Naive thymus-derived CD8-positive, alpha-beta T cell (primary cell): ENCODE results near the gene ADAMTS5. TPM values are rescaled to one million over a fixed set of nuclear protein-coding genes. Genes with fewer than 3 reads are reported as not detected.

ENCODE experiments used
- ATAC-seq, 2 donors: fragments of 150-1000 bp; cut with Tn5 transposase in 1 of 2; sonication (Bioruptor Pico), chemical (Tn5 transposase) in 1 of 2; 1 replicate in 1 of 2; 2 replicates in 1 of 2; pipeline ENCODE4 v1.10.0; 2021; ENCODE audit warnings: mild to moderate bottlenecking in 2 of 2, moderate library complexity in 2 of 2
- POLR2A ChIA-PET: fragments of 350-600 bp; sonication (Branson Sonifier 250); formaldehyde crosslinking; loops from one replicate; lab custom pipeline; 2021; ENCODE audit warnings: antibody characterized with exemption; lab: Charles Lee
- DNase-seq, 10 donors: peaks; one replicate each; pipeline versions ENCODE4 v3.0.0 to v3.0.0-alpha.2; 2020 to 2022
- H3K27ac Mint-ChIP-seq, 10 donors: one replicate each; pipeline ENCODE4 v1.8.0; 2020 to 2022; ENCODE audit warnings: mild to moderate bottlenecking in 10 of 10, mixed read lengths in 10 of 10, moderate library complexity in 4 of 10, inconsistent platforms in 1 of 10
- H3K27me3 Mint-ChIP-seq, 5 donors: one replicate each; pipeline ENCODE4 v1.8.0; 2021 to 2022; ENCODE audit warnings: mixed read lengths in 5 of 5
- H3K36me3 Mint-ChIP-seq, 3 donors: one replicate each; pipeline ENCODE4 v1.8.0; 2020 to 2022; ENCODE audit warnings: mixed read lengths in 3 of 3, mild to moderate bottlenecking in 2 of 3, inconsistent platforms in 1 of 3
- H3K4me1 Mint-ChIP-seq, 4 donors: one replicate each; pipeline ENCODE4 v1.8.0; 2021 to 2022; ENCODE audit warnings: mixed read lengths in 4 of 4
- H3K4me3 Mint-ChIP-seq, 10 donors: one replicate each; pipeline ENCODE4 v1.8.0; 2020 to 2022; ENCODE audit warnings: mild to moderate bottlenecking in 10 of 10, mixed read lengths in 10 of 10, moderate library complexity in 6 of 10, inconsistent platforms in 1 of 10
- H3K9me3 Mint-ChIP-seq, 9 donors: one replicate each; pipeline ENCODE4 v1.8.0; 2020 to 2022; ENCODE audit warnings: mixed read lengths in 9 of 9, mild to moderate bottlenecking in 3 of 9, inconsistent platforms in 1 of 9, moderate library complexity in 1 of 9
- polyA plus RNA-seq, 3 donors: library from polyadenylated mRNA; unstranded; fragments of 300-500 nt; fragmentation: Illumina TruSeq; gene quantifications; one replicate each; pipeline ENCODE4 v1.2.3, GENCODE V29; 2021
- total RNA-seq, 8 experiments: library from RNA in 2 of 8; stranded (reverse) in 2 of 8; gene quantifications; one replicate each; pipeline ENCODE4 v1.2.3 and lab custom pipeline; 2021 to 2026

ADAMTS5 gene
- total and polyA plus RNA-seq, 5 experiments from 2014 or later: not detected

- H3K9me3 Mint-ChIP-seq: peaks cover 0 to 1% (median 0%) of the 10 kb centered on the region in 9 donors
- ATAC-seq (no peak), DNase-seq (no peak)
- POLR2A ChIA-PET: no interaction called here
- peaks cover 0 to 2% (median 0%) of the 10 kb centered on the region in 3 donors for H3K36me3 Mint-ChIP-seq
- peak overlapping the region in 1 of 10 donors; percentile 33 for H3K27ac Mint-ChIP-seq
- H3K27me3 Mint-ChIP-seq: peaks cover 15 to 61% (median 37%) of the 10 kb centered on the region in 5 donors
- peaks cover 0 to 5% (median 1%) of the 10 kb centered on the region in 4 donors for H3K4me1 Mint-ChIP-seq
- H3K4me3 Mint-ChIP-seq: no peak overlapping the region
Observed at GRCh38 chr21:26964170-26964778, 2.6 kb downstream of the ADAMTS5 start.

DNA sequence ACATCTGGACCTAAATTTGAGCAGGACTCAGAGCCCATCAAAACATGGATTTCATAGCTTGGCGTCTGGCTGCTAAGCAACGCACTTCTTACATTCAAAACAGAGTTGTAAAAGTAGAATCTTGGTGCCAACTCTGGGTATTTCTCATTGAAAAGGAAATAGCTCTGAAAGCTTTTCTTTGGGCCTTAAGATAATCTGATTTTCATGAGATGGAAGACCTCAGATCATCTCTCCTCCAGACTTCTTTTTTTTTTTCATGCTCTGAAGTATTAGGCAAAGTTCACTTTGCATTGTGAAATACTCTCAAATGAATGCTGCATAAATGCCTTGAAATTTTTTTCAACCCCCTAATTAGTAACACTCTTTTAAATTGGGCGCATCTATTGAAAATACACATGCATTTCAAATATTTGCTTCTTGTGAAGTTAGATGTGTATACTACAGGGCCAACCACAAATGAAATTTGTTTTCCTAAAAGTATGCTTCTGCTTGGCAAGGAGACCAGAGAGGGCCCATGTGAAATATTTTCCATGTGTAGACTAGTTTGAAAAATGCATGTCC lies 4.2 kb downstream of the ADAMTS5 start:
- H3K4me3 Mint-ChIP-seq: no peak overlapping the region
- POLR2A ChIA-PET: no interaction called here
- H3K4me1 Mint-ChIP-seq: peaks cover 0 to 5% (median 1%) of the 10 kb centered on the region in 4 donors
- no peak overlapping the region for H3K27ac Mint-ChIP-seq
- DNase-seq (no peak), ATAC-seq (no peak)
- peaks cover 0 to 1% (median 0%) of the 10 kb centered on the region in 3 donors for H3K36me3 Mint-ChIP-seq
- peaks cover 0 to 1% (median 0%) of the 10 kb centered on the region in 9 donors for H3K9me3 Mint-ChIP-seq
- H3K27me3 Mint-ChIP-seq: peaks cover 14 to 50% (median 30%) of the 10 kb centered on the region in 5 donors

DNA sequence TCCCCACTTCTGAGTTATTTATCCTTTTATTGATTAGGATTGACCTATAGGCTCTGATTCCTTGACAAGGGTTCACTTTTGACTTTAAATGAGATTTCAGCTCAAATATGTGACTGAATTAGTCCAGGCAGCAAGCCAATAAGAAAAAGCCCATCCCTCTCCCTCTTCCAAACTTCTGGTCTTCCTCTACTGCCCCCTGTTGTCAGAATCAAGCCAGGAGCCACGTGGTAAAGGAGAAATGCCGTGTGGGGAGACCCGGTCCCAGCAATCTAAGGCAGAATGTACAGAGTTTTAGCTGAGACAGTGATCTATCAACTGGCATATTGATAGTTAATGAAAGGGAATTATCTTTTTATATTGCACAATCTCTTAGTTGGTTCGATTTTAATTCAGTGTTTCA lies 5.2 kb downstream of the ADAMTS5 start:
- DNase-seq (no peak), ATAC-seq (no peak)
- Mint-ChIP-seq H3K27me3 (peaks cover 12 to 43% (median 25%) of the 10 kb centered on the region in 5 donors), H3K27ac (no peak overlapping the region), H3K4me1 (peaks cover 0 to 3% (median 0%) of the 10 kb centered on the region in 4 donors), H3K36me3 (no peaks in the 10 kb centered on the region), H3K4me3 (no peak overlapping the region), H3K9me3 (peaks cover 0 to 4% (median 0%) of the 10 kb centered on the region in 9 donors)
- POLR2A ChIA-PET: no interaction called here

GRCh38 chr21:26958788-26959187 lies 8.1 kb downstream of the ADAMTS5 start:
- Mint-ChIP-seq H3K4me3 (no peak overlapping the region), H3K9me3 (peaks cover 0 to 4% (median 0%) of the 10 kb centered on the region in 9 donors), H3K27me3 (peaks cover under 1 to 23% (median 9%) of the 10 kb centered on the region in 5 donors), H3K4me1 (no peaks in the 10 kb centered on the region), H3K27ac (no peak overlapping the region), H3K36me3 (no peaks in the 10 kb centered on the region)
- POLR2A ChIA-PET: no interaction called here
- no peak for ATAC-seq
- no peak for DNase-seq

- Mint-ChIP-seq H3K9me3 (peaks cover 0 to 4% (median 0%) of the 10 kb centered on the region in 9 donors), H3K27me3 (peaks cover 1 to 21% (median 6%) of the 10 kb centered on the region in 5 donors), H3K4me1 (no peaks in the 10 kb centered on the region), H3K27ac (no peak overlapping the region), H3K4me3 (no peak overlapping the region), H3K36me3 (no peaks in the 10 kb centered on the region)
- POLR2A ChIA-PET: no interaction called here
- ATAC-seq: no peak
- DNase-seq: no peak
Observed at GRCh38 chr21:26956813-26957212, 10.1 kb downstream of the ADAMTS5 start.

DNA sequence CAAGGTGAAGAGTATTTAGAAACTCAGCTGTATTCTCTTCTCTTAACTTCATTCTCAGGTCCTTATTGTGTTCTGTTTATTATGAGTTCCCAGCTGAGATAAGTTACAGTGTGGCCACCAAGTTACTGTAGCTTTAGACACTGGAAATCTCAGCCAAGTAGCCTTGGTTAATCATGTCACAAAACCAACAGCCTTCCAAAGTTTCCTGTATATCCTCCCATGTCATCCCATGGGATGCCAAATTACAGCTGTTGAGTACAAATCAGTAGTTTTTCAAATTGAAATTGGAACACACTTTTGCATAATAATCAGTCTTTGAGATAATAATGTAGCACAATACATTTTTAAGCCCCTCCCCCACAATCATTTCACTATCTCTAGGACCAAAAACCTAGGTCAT lies 10.7 kb downstream of the ADAMTS5 start:
- Mint-ChIP-seq H3K36me3 (no peaks in the 10 kb centered on the region), H3K9me3 (peaks cover 0 to 4% (median 0%) of the 10 kb centered on the region in 9 donors), H3K4me1 (no peaks in the 10 kb centered on the region), H3K4me3 (no peak overlapping the region), H3K27me3 (peaks cover 0 to 16% (median 4%) of the 10 kb centered on the region in 5 donors), H3K27ac (no peak overlapping the region)
- POLR2A ChIA-PET: no interaction called here
- DNase-seq (no peak), ATAC-seq (no peak)

DNA sequence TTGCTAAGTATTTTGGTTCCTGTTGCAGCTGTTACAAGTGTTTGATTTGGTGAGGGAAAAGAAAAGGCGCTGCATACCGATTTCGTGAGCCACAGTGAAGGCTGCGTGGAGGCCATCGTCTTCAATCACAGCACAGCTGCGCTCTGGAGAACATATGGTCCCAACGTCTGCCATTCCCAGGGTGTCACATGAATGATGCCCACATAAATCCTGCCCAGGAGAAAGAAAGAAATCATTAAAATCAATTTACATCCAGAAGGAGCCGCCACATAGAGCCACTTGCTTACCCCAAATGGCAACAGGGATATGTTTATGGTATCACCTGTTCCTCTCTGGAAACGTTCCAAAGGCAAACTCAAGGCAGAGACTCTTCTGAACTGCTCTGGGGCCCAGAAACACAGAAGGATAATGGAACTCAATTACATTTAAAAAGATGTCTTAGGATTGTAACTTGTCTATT lies 12.2 kb downstream of the ADAMTS5 start:
- ATAC-seq: no peak

GRCh38 chr21:26952374-26953066 lies 14.4 kb downstream of the ADAMTS5 start:
- POLR2A ChIA-PET: no interaction called here
- Mint-ChIP-seq H3K27me3 (peaks cover 1 to 10% (median 6%) of the 10 kb centered on the region in 5 donors), H3K27ac (no peak overlapping the region), H3K4me1 (no peaks in the 10 kb centered on the region), H3K9me3 (peaks cover 0 to 4% (median 0%) of the 10 kb centered on the region in 9 donors), H3K4me3 (no peak overlapping the region), H3K36me3 (no peaks in the 10 kb centered on the region)
- no peak for DNase-seq
- ATAC-seq: no peak

More for the DNA sequence above, 12.2 kb downstream of the ADAMTS5 start:
- H3K4me1 Mint-ChIP-seq: no peaks in the 10 kb centered on the region
- POLR2A ChIA-PET: no interaction called here
- H3K4me3 Mint-ChIP-seq: no peak overlapping the region
- H3K9me3 Mint-ChIP-seq: peaks cover 0 to 4% (median 0%) of the 10 kb centered on the region in 9 donors
- no peaks in the 10 kb centered on the region for H3K36me3 Mint-ChIP-seq
- DNase-seq: no peak
- H3K27ac Mint-ChIP-seq: no peak overlapping the region
- H3K27me3 Mint-ChIP-seq: peaks cover 0 to 16% (median 6%) of the 10 kb centered on the region in 5 donors

DNA sequence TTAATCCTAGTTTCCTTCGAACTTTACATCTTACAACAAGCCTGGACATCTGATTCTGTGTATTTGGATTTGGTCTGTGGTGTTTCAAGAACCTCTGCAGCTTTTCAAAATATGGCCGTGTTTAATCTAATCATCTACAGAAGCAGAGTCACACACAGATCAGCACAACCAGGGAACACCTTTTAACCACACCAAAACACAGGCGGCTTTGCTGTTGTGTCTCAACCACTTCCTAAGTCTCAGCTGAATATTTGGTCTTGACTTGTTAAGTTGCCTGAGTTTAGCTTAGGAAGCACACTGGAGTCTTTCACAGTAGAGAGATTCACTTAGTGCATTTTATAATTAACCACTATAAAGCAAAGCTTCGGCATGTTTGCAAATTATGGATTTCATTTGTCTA lies 17.1 kb downstream of the ADAMTS5 start:
- ATAC-seq: no peak
- Mint-ChIP-seq H3K27ac (no peak overlapping the region), H3K27me3 (peaks cover 2 to 25% (median 6%) of the 10 kb centered on the region in 5 donors), H3K4me3 (no peak overlapping the region), H3K4me1 (no peaks in the 10 kb centered on the region), H3K36me3 (no peaks in the 10 kb centered on the region), H3K9me3 (no peaks in the 10 kb centered on the region)
- DNase-seq: no peak
- POLR2A ChIA-PET: no interaction called here

GRCh38 chr21:26948194-26948593 lies 18.7 kb downstream of the ADAMTS5 start:
- Mint-ChIP-seq H3K4me3 (no peak overlapping the region), H3K9me3 (peaks cover 0 to 3% (median 0%) of the 10 kb centered on the region in 9 donors), H3K27me3 (peaks cover 2 to 25% (median 2%) of the 10 kb centered on the region in 5 donors), H3K4me1 (no peaks in the 10 kb centered on the region), H3K36me3 (no peaks in the 10 kb centered on the region), H3K27ac (no peak overlapping the region)
- POLR2A ChIA-PET: no interaction called here
- DNase-seq: no peak
- no peak for ATAC-seq

DNA sequence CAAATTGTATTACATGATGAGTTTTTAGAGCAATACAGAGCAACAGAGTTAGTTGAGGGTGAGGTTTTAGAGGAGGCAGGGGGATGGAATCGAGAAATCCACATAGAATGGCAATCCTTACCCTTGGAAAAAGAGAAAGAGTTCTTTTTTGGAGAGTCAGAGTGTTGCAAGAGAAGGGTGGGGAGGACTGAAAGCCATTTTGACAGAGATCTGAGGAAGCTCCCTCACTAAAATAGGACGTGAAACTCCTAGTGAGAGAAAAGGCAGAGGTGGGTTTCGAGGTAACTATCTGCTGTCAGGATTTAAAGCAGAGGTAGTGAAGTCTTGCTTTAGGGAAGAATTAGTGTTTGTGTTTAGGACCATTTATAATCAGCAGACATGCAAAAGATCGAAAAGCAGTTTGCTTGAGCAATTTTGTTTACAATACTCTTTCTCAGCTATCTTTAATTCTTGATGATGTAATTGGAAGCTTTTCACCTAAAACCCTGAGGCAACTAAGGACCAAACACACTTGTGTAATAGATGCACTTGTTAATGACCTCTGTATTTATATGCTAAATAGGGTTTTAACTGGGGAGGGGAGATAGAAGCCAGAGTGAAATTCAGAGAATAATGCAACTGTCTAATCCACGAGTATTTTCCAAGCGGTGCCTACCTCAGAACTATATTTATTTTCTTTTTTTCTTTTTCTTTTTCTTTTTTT lies 20.0 kb downstream of the ADAMTS5 start:
- Mint-ChIP-seq H3K9me3 (peaks cover 0 to 3% (median 0%) of the 10 kb centered on the region in 9 donors), H3K4me1 (no peaks in the 10 kb centered on the region), H3K27ac (no peak overlapping the region), H3K27me3 (peaks cover under 1 to 16% (median 2%) of the 10 kb centered on the region in 5 donors), H3K4me3 (no peak overlapping the region), H3K36me3 (no peaks in the 10 kb centered on the region)
- ATAC-seq (no peak), DNase-seq (no peak)
- POLR2A ChIA-PET: no interaction called here

- Mint-ChIP-seq H3K4me3 (no peak overlapping the region), H3K9me3 (peaks cover 0 to 3% (median 0%) of the 10 kb centered on the region in 9 donors), H3K36me3 (no peaks in the 10 kb centered on the region), H3K27ac (no peak overlapping the region), H3K27me3 (peaks cover 0 to 16% (median 2%) of the 10 kb centered on the region in 5 donors), H3K4me1 (no peaks in the 10 kb centered on the region)
- ATAC-seq: no peak
- POLR2A ChIA-PET: no interaction called here
- no peak for DNase-seq
Observed at GRCh38 chr21:26945916-26946675, 20.8 kb downstream of the ADAMTS5 start.
